GM12873 (cell line): ENCODE data around the gene ITM2C.
A peak's percentile ranks its signal among the peaks of the same experiment; 100 is the strongest.

Experiments
- TF ChIP-seq, protein P1 (sequence below): IDR thresholded peaks from 2 replicates; pipeline ENCODE4 v1.5.1; 2012; ENCODE audit warnings: low read depth, mild to moderate bottlenecking, moderate library complexity, low read length, control low read depth; ENCODE audit not compliant: insufficient read depth; ENCODE audit errors: missing control alignments

Gene ITM2C

DNA sequence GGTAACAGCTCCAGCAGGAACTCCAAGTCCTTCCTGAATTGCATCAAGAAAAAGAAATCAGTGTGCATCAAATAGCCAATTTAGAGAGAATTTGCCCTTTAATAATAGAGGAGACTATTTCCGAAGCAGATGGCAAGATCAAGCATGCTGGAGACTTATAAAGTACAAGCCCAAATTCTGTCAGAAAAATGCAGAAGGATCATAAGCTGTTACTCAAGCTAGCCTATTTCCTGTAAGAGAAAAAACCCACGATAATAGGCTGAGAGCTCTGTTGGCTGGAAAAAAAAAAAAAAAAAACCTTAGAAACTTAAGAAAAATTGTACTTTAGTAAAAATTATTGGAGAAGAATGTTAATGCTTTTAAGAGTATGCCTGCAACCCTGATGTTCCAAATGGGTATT lies 24.4 kb upstream of the ITM2C start:
- TF ChIP-seq, protein P1, sequence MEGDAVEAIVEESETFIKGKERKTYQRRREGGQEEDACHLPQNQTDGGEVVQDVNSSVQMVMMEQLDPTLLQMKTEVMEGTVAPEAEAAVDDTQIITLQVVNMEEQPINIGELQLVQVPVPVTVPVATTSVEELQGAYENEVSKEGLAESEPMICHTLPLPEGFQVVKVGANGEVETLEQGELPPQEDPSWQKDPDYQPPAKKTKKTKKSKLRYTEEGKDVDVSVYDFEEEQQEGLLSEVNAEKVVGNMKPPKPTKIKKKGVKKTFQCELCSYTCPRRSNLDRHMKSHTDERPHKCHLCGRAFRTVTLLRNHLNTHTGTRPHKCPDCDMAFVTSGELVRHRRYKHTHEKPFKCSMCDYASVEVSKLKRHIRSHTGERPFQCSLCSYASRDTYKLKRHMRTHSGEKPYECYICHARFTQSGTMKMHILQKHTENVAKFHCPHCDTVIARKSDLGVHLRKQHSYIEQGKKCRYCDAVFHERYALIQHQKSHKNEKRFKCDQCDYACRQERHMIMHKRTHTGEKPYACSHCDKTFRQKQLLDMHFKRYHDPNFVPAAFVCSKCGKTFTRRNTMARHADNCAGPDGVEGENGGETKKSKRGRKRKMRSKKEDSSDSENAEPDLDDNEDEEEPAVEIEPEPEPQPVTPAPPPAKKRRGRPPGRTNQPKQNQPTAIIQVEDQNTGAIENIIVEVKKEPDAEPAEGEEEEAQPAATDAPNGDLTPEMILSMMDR, result no peak

DNA sequence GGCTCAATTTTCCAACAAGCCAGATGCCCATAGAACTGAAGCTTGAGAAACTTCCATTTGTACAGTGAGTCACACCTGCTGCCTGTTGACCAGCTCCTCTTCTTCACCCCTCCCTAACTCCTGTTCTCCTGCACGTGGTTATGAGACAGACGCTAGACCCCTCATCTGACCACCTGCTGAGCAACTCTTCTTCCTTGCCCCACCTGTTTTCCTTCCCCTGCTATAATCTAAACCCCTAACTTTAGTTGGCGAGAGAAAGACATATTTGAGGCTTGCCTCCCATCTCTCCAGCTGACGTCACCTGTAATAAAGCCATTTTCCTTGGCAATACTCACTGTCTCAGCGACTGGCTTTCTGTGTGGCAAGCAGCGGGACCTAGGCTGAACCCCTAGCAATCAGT lies 22.3 kb upstream of the ITM2C start:
- TF ChIP-seq, protein P1, result no peak

DNA sequence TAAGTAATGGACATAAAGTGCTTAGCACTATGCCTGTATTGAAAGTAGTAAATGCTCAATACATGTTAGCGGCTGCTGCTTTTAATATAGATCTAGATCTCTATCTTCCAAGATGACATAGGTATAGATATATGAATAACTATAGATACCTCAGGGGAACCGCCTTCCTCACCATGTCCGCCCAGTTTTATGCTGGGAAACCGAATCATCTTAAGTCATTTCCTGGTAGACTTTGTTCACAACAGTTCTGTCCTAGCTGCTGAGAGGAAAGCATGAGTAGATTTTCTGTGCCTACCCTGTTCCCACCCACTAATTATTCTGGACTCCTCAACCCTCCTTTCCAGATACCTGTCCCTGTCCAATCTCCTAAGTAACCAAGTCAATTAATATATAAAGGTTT lies 21.6 kb upstream of the ITM2C start:
- TF ChIP-seq, protein P1, result no peak

DNA sequence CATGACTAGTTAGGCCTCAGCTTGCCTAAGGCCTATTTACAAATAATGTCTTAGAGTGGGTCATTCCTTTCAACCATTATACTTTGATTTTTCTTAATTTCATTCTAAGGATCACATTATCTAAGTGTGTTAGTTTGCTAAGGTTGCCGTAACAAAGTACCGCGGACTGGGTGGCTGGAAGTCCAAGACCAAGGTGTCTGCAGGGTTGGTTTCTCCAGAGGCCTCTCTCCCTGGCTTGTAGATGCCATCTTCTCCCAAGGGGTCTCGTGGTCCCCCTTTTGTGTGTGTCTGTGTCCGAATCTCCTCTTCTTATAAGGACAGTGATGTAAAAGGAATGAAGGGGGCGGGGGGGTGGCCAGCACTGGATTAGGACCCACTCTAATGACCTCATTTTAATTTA lies 18.4 kb upstream of the ITM2C start:
- TF ChIP-seq, protein P1, result no peak

DNA sequence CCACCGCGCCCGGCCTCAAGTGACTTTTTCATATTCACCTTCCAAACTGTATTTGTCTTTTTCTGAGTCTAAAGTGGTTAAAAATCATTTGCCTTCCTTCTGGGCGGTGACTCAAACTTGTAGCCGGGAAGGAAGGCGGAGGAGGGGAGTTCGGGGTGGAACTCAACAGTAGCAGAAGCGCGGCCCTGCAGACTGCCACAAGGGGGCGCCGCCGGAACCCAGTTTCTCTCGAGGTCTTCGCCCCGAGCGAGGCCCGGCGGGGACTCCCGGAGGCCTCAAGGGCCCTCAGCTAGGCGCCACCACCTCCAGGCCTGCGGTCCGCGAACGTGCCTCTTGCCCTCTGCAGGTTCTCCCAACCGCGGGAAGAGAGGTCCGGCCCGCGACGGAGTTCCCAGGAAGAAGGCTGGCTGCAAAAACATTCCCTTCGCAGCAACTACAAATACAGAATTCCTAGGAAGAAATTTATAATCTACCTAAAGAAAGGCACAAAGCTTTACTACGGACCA lies 16.8 kb upstream of the ITM2C start:
- TF ChIP-seq, protein P1, result peak; percentile 91

DNA sequence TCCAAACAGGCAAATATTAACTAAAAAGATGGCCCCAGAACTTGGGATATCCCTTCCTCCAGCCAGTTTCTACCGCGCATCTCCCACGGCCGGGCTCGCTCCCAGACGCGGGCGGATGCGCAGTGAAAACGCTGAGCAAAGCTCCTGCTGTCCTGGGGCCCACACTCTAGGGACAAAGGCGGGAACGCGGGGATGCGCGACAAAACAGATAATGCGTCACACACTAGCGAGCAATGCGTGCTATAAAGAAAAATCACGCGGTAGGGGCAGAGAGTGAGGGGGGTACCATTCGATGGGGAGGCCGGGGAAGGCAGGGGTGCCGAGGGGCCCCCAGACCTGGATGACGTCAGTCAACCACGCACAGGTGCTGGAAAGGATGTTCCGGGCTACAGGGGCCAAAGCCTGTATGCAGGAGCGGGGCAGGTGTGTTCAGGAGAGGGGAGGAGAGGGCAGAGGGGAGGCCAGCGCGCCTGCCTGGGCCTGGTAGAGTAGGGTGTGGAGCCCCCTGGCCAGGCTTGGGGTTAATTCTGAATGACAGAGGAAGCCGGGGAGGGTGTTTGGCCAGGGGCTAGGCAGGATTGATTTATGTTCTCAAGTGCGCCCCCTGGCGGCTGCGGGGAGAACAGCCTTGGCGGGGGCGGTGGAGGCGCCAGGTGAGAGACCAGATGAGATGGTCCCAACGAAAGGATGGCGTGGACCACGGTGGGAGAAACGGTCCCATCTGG lies 14.9 kb upstream of the ITM2C start:
- TF ChIP-seq, protein P1, result peak; percentile 84

DNA sequence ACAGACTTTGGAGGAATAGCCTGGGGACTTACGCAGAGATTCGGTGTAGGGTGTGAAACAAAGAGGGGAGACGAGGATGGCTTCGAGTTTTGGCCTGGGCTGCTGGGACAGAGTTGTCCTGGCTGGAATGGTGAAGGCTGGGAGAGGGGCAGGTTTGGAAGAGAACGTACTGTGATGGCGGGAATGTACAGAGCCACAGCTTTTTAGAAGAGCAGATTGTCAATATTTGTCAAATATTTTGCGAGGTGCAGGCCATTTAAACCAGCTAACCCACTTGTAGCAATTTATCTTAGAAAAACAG lies 14.4 kb upstream of the ITM2C start:
- TF ChIP-seq, protein P1, result no peak
